ENCODE results near the gene ING5.

DNA sequence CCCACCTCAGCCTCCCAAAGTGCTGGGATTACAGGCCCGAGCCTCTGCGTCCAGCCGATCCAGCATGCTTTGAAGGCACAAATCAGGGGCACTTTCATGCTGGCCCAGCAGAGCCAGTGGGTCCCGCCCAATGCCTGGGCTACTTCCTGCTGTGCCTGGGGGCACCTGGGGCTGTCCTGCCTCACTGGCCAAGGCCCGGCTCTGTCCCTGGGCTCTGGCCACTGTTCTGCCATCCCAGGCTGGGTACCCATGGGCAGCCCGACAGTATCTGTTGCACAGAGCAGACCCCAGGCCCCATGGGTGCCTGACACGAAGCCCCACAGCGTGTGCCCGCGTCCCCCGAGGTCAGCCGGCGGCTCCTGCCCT is 68.0 kb downstream of the ING5 start:
- TF ChIP-seq POLR2A (IDR thresholded peaks at IDR 0.05; ENCODE audit: low read depth, low read length) (no peak), TAF1 (IDR thresholded peaks at IDR 0.05; ENCODE audit: borderline replicate concordance, low read depth, low read length) (no peak), POLR2AphosphoS5 (IDR thresholded peaks at IDR 0.05; ENCODE audit: low read depth, low read length) (no peak)
